CD4-positive, alpha-beta T cell treated with Interleukin-1 beta for 1 hour (primary cell): ENCODE measurements around the gene PDE1C.
A peak's percentile ranks its signal among the peaks of the same experiment; 100 is the strongest.

Experiments used
- DNase-seq, 2 donors: peaks; one replicate each; pipeline ENCODE4 v3.0.0-alpha.2; 2020 to 2022

Gene PDE1C

DNA sequence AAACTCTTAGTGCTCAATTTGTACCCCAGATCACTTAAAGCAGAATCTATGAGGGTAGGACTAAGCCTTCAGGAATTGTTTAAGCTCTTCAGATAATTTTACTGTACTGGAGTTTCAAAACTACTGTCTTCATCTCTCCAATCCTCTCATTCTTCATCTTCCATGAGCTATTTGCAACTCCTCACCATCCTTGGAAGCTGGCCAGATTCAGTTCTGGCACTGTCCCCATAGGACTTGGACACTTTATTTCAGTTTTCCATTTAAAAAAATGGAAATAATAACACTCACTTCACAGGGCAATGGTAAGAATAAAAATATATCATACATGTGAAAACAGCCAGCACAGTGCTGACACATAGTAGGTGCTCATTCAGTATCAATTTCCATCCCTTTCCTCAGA is 308.6 kb downstream of the PDE1C start:
- no peak for DNase-seq

DNA sequence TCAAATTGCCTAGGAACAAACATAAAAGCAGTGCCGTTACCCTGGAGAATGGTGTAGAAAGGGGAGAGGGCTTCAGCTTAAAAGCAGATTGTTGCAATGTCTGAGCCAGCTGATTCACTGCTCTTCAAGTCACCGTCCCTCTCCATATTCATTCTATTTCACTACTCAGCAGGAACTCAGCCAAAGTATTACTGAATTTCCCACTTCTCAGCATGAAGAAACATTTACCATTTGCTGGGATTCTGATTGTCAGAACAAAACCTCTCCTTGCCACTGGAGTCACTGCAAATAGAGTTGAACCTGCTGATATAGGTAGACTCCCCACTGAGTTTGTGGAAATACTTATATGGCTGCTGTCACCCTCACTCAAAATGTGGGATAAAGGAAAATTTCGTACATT is 311.5 kb downstream of the PDE1C start:
- no peak for DNase-seq

DNA sequence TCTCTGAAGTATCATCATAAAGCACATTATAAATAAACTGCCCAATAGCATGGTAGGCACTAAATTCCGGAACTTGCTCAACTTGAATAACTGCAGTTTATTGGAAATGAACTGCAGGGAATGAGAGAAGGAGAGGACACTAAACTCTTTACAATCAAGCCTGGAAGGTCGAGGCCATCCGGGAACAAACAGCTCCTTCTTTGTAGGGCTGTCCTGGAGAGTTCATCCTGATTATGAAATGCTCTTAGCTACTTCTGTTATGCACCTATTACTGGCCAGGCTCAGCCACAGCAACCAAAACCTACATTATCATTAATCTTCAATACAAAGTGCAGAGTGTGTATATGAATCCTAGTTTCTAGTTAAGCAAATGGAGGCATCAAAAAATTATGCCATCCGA is 318.5 kb downstream of the PDE1C start:
- no peak for DNase-seq

DNA sequence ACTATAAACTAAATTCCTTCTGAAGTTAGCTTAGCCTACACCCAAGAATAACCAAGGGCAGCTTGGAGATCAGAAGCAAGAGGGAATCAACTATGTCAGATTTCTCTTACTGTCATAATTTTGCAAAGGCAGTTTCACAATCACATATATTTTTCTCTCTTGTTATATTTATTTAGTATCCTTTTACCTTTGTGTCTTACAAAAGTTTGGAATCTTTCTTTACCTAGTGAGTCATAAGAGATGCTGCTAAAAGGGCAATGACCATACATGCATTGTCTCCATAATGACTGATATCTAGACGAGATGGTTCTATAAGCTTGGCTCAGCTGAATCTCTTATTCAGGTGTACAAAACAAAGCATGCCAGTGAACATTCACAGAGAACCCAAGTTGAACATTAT is 322.1 kb downstream of the PDE1C start:
- no peak for DNase-seq

DNA sequence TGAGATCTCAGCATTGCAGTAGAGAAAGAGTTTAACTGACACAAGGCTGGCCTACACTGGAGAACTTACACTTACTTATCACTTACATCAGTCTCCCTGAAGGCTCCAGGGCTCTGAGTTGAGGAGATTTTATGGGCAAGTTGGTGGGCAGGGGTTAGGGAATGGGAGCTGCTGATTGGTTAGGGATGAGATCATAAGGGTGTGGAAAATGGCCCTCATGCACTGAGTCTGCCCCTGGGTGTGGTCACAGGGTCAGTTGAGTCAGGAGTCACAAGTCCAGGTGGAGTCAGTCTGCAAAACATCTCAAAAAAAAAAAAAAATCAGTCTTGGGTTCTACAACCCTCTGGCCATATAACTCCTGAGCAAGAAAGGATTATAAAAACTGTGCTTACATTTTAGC is 322.7 kb downstream of the PDE1C start:
- DNase-seq, result no peak

GRCh38 chr7:31744294-31744874 is 325.8 kb downstream of the PDE1C start:
- peak; percentile 20 to 25 for DNase-seq

DNA sequence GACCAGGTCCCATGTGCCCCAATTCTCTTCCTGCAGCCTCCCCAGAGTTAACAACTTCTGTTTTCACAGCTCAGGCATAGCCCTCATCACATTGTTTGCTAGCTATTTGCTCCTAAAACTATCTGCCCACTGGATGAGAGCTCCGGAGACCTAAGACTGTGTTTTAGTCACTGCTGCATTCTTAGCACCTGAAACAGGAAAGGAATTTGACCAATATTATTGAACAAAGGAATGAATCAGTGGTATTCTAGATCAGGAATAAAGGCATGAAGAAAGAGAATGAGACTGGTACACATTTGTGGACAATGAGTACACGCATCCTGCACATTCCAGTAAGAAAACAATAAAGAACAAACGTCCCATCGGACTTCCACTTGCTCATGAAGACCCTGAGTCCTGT is 328.4 kb downstream of the PDE1C start:
- no peak for DNase-seq

GRCh38 chr7:31735991-31736982 is 333.9 kb downstream of the PDE1C start:
- peak in 1 of 2 donors; percentile 14 for DNase-seq

GRCh38 chr7:31734456-31734855 is 335.8 kb downstream of the PDE1C start:
- no peak for DNase-seq

DNA sequence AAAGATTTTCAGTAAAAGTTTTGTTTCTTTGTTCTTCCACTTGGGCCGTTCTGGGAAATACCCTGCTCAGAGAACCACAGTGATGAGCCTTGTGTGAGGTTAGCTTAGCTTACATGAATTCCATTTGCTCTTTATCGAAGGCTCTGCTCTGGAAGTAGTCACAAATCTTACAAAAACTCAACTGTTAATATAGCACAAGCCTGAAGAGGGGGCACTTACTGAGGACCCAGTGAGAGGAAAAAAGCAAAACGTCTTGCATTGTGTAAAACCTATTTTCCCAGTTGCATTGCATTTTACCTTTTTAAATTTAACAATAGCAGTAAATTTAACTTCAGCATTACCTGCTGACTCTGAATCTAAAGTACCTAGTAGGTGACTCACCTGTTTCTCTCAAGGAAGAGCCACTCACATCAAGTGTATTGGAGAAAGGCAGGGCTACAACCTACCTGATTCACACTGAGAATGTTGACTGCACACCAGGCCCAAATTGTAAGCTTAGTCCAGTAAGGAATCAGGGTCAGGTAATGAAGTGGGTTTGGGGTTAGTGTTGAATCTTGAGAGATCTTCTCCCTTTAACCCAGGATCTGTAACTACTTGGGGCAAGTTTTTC is 340.9 kb downstream of the PDE1C start:
- no peak for DNase-seq

DNA sequence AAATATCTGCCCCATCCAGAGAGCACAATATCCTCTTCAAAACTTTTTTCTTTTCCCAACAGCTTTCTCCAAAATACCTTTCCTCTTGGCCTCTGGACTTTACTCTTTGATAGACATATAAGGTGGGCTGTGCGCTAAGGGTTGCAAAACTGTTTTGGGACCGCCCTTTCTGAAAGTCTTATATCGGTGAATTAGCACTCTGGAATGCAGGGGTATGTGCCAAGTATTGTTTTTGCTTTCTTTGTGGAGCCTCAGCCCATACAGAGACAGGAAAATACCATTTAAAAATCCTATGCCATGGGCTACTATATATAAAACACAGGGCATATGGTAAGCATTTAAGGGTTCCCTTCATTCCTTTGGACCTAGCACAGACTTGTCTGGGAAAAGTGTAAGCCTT is 345.5 kb downstream of the PDE1C start:
- DNase-seq, result no peak

- DNase-seq, result no peak
Observed at GRCh38 chr7:31720366-31720765, 349.8 kb downstream of the PDE1C start.

- DNase-seq, result no peak
Observed at GRCh38 chr7:31716355-31716754, 353.9 kb downstream of the PDE1C start.

GRCh38 chr7:31710171-31710570 is 360.0 kb downstream of the PDE1C start:
- DNase-seq, result no peak

GRCh38 chr7:31707089-31707488 is 363.1 kb downstream of the PDE1C start:
- DNase-seq, result no peak

- DNase-seq, result no peak
Observed at GRCh38 chr7:31705377-31705776, 364.8 kb downstream of the PDE1C start.

- no peak for DNase-seq
Observed at GRCh38 chr7:31702354-31702753, 367.9 kb downstream of the PDE1C start.
